MM.1S (cell line): ENCODE data around the gene NSFL1C.

Experiments
- DNase-seq: peaks from one replicate; pipeline ENCODE4 v3.0.0-alpha.2; 2015
- H2AFZ ChIP-seq: fragments of 300-600 bp; sonication (generic); 2 replicates; pipeline ENCODE4 v1.6.0; 2016; ENCODE audit warnings: antibody characterized with exemption, low read length
- H3F3A ChIP-seq: fragments of 300-600 bp; sonication (generic); 2 replicates; pipeline ENCODE4 v1.6.1; 2016; ENCODE audit warnings: mild to moderate bottlenecking, antibody characterized with exemption, low read length, moderate library complexity, mixed read lengths; ENCODE audit not compliant: insufficient read depth
- H3K27ac ChIP-seq: fragments of 300-600 bp; sonication (generic); 2 replicates; pipeline ENCODE4 v1.5.1; 2016; ENCODE audit warnings: mild to moderate bottlenecking, low read length
- H3K27me3 ChIP-seq: fragments of 300-600 bp; sonication (generic); replicated peaks from 2 replicates; pipeline ENCODE4 v1.6.0; 2016; ENCODE audit warnings: low read length; ENCODE audit not compliant: insufficient read depth
- H3K36me3 ChIP-seq: fragments of 300-600 bp; sonication (generic); replicated peaks from 2 replicates; pipeline ENCODE4 v1.6.1; 2016; ENCODE audit warnings: mild to moderate bottlenecking, low read length, mixed read lengths; ENCODE audit not compliant: insufficient read depth
- H3K4me1 ChIP-seq: fragments of 300-600 bp; sonication (generic); 2 replicates; pipeline ENCODE4 v1.6.1; 2016; ENCODE audit warnings: low read length, mixed read lengths
- H3K4me2 ChIP-seq: fragments of 300-600 bp; sonication (generic); 2 replicates; pipeline ENCODE4 v1.6.0; 2016; ENCODE audit warnings: low read depth, low read length
- H3K4me3 ChIP-seq: fragments of 300-600 bp; sonication (generic); 2 replicates; pipeline ENCODE4 v1.5.1; 2016; ENCODE audit warnings: low read length, mixed read lengths
- H3K79me2 ChIP-seq: fragments of 300-600 bp; sonication (generic); 2 replicates; pipeline ENCODE4 v1.6.1; 2016; ENCODE audit warnings: mixed run types, low read length, mixed read lengths
- H3K9ac ChIP-seq: fragments of 300-600 bp; sonication (generic); 2 replicates; pipeline ENCODE4 v1.6.1; 2016; ENCODE audit warnings: low read length, mixed read lengths
- H3K9me2 ChIP-seq: fragments of 300-600 bp; sonication (generic); replicated peaks from 2 replicates; pipeline ENCODE4 v1.6.1; 2016; ENCODE audit warnings: mild to moderate bottlenecking, low read length, mixed read lengths; ENCODE audit not compliant: insufficient read depth
- H3K9me3 ChIP-seq: fragments of 300-600 bp; sonication (generic); replicated peaks from 2 replicates; pipeline ENCODE4 v1.6.1; 2016; ENCODE audit warnings: mild to moderate bottlenecking, low read length, mixed read lengths; ENCODE audit not compliant: insufficient read depth
- H4K20me1 ChIP-seq: fragments of 300-600 bp; sonication (generic); 2 replicates; pipeline ENCODE4 v1.6.1; 2016; ENCODE audit warnings: mild to moderate bottlenecking, low read length, moderate library complexity, mixed read lengths; ENCODE audit not compliant: insufficient read depth
- EZH2 ChIP-seq: fragments of 300-600 bp; sonication (generic); optimal IDR thresholded peaks from 2 replicates; pipeline ENCODE3; 2017; ENCODE audit warnings: low read depth, mild to moderate bottlenecking, antibody characterized with exemption, low read length, mixed read lengths
- EZH2phosphoT487 ChIP-seq: fragments of 300-600 bp; sonication (generic); IDR thresholded peaks from 2 replicates; pipeline ENCODE4 v1.6.1; 2018; ENCODE audit warnings: antibody characterized with exemption, low read length
- TF ChIP-seq, protein P1 (sequence below): fragments of 300-600 bp; sonication (generic); IDR thresholded peaks from 2 replicates; pipeline ENCODE4 v1.5.1; 2016; ENCODE audit warnings: antibody characterized with exemption, low read length, mixed read lengths

The NSFL1C gene

DNA sequence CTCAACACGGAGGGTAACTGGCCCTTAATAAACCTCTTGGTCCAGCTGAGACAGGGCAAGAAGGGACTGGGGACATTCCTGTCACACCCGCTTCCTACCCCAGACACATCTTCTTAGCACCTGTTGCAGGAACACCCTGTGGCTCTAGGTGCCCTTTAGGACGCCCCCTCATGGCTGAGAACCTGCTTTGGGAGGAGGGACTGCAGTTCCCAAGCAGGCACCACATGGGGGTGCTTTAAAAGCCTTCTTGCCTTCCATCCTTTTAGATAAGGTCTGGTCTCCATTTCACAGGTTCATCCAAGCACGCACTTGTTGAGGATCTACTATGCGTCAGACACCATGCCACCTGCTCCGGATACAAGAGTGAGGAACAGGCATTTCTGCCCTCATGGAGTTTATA, 26.6 kb downstream of the NSFL1C start:
- Histone ChIP-seq H3K4me3 (no peak overlapping the region), H3K27me3 (no peaks in the 10 kb centered on the region), H3K36me3 (0 out of 2 replicates have a peak, but pooled peaks cover 6% of the 10 kb centered on the region), H3K9me3 (no peaks in the 10 kb centered on the region), H3F3A (no peaks in the 10 kb centered on the region), H3K4me1 (peaks cover 4% of the 10 kb centered on the region), H3K27ac (no peak overlapping the region), H3K4me2 (no peak overlapping the region), H4K20me1 (0 out of 2 replicates have a peak, but pooled peaks cover 3% of the 10 kb centered on the region), H3K9me2 (no peaks in the 10 kb centered on the region), H3K9ac (no peak overlapping the region), H3K79me2 (no peaks in the 10 kb centered on the region), H2AFZ (no peak overlapping the region)
- no peak for DNase-seq
- TF ChIP-seq EZH2phosphoT487 (no peak), EZH2 (no peak)
- TF ChIP-seq, protein P1, sequence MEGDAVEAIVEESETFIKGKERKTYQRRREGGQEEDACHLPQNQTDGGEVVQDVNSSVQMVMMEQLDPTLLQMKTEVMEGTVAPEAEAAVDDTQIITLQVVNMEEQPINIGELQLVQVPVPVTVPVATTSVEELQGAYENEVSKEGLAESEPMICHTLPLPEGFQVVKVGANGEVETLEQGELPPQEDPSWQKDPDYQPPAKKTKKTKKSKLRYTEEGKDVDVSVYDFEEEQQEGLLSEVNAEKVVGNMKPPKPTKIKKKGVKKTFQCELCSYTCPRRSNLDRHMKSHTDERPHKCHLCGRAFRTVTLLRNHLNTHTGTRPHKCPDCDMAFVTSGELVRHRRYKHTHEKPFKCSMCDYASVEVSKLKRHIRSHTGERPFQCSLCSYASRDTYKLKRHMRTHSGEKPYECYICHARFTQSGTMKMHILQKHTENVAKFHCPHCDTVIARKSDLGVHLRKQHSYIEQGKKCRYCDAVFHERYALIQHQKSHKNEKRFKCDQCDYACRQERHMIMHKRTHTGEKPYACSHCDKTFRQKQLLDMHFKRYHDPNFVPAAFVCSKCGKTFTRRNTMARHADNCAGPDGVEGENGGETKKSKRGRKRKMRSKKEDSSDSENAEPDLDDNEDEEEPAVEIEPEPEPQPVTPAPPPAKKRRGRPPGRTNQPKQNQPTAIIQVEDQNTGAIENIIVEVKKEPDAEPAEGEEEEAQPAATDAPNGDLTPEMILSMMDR, result peak; percentile 48

DNA sequence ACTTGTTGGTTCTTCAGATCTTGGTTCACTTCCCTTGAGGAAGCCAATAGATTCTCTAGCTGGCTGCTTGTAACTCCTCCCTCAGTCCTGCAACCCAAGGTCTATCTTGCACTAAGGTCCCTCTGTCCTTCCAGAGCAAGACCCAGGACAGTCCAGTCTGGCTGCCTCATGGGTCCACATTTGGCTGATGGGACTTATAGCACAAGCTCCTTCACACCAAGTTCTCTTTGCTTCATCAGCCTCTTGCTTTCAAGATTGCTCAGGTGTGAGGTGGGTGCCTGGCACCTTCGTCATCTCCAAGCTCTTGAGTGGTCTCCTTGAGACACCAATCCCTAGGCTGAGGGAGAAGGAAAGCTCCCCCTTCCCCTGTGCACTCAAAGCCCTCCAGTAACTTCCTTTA, 28.3 kb downstream of the NSFL1C start:
- Histone ChIP-seq H3K79me2 (no peaks in the 10 kb centered on the region), H3K9ac (no peak overlapping the region), H3F3A (peaks cover 4% of the 10 kb centered on the region), H3K27ac (no peak overlapping the region), H3K4me1 (peaks cover 11% of the 10 kb centered on the region), H4K20me1 (peaks cover 8% of the 10 kb centered on the region; the same call in 1 of the 2 replicates), H3K36me3 (0 out of 2 replicates have a peak, but pooled peaks cover 2% of the 10 kb centered on the region), H3K9me2 (no peaks in the 10 kb centered on the region), H3K4me3 (no peak overlapping the region), H3K4me2 (no peak overlapping the region), H3K27me3 (peaks cover 7% of the 10 kb centered on the region; the same call in 1 of the 2 replicates), H3K9me3 (no peaks in the 10 kb centered on the region), H2AFZ (no peak overlapping the region)
- TF ChIP-seq EZH2phosphoT487, result no peak
- TF ChIP-seq, protein P1, result no peak
- TF ChIP-seq EZH2, result no peak
- DNase-seq, result no peak

DNA sequence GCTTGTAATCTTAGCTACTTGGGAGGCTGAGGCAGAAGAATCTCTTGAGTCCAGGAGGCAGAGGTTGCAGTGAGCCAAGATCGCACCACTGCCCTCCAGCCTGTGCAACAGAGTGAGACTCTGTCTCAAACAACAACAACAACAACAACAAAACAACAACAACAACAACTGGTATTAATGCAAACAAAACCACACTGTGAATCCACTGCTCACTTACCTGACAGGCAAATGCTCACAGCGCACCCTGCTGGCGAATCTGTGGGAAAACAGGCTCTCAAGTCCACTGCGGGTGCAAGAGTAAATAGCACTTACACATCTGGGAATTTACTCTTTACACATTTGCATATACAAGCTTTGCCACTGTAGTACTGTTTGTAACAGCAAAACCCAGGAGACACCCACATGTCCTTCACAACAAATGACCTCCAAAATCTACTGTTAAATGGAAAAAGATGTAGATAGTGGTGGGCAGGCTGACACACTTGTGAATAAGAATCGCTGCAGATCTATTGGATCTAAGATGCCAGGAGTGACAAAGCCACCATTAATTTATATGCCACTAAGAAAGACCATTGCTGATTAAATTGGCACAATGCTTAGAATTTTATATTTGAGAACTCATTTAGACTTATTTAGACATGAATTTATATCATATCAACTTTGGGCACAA, 29.3 kb downstream of the NSFL1C start:
- H3K79me2 ChIP-seq, result no peaks in the 10 kb centered on the region
- H3F3A ChIP-seq, result peaks cover 4% of the 10 kb centered on the region
- H3K36me3 ChIP-seq, result no peaks in the 10 kb centered on the region
- no peak overlapping the region for H3K27ac ChIP-seq
- TF ChIP-seq, protein P1, result peak; percentile 89
- TF ChIP-seq EZH2phosphoT487, result no peak
- H3K9me3 ChIP-seq, result no peaks in the 10 kb centered on the region
- peaks cover 8% of the 10 kb centered on the region; the same call in 1 of the 2 replicates for H4K20me1 ChIP-seq
- H2AFZ ChIP-seq, result no peak overlapping the region
- no peak overlapping the region for H3K4me2 ChIP-seq
- H3K9ac ChIP-seq, result no peak overlapping the region
- no peaks in the 10 kb centered on the region for H3K9me2 ChIP-seq
- no peak overlapping the region for H3K4me3 ChIP-seq
- DNase-seq, result peak; percentile 78
- H3K4me1 ChIP-seq, result peaks cover 11% of the 10 kb centered on the region
- H3K27me3 ChIP-seq, result peaks cover 14% of the 10 kb centered on the region; the same call in 1 of the 2 replicates
